BLaER1 (cell line): ENCODE results near the gene PANX1.
A peak's percentile ranks its signal among the peaks of the same experiment; 100 is the strongest.

Experiments used
- H3K27ac ChIP-seq: shearing (Covaris generic); formaldehyde crosslinking; 2 replicates; pipeline ENCODE4 v1.8.1; 2022
- H3K27me3 ChIP-seq: shearing (Covaris generic); formaldehyde crosslinking; 2 replicates; pipeline ENCODE4 v1.8.1; 2022
- H3K36me3 ChIP-seq: shearing (Covaris generic); formaldehyde crosslinking; 2 replicates; pipeline ENCODE4 v1.8.1; 2022
- H3K4me1 ChIP-seq: shearing (Covaris generic); formaldehyde crosslinking; 2 replicates; pipeline ENCODE4 v1.8.1; 2022
- H3K4me2 ChIP-seq: shearing (Covaris generic); formaldehyde crosslinking; 2 replicates; pipeline ENCODE4 v1.8.1; 2022
- H3K4me3 ChIP-seq: shearing (Covaris generic); formaldehyde crosslinking; 2 replicates; pipeline ENCODE4 v1.8.1; 2022
- H3K9ac ChIP-seq: shearing (Covaris generic); formaldehyde crosslinking; 2 replicates; pipeline ENCODE4 v1.8.1; 2022
- H3K9me3 ChIP-seq: shearing (Covaris generic); formaldehyde crosslinking; 2 replicates; pipeline ENCODE4 v1.8.1; 2022
- H4K20me1 ChIP-seq: shearing (Covaris generic); formaldehyde crosslinking; 2 replicates; pipeline ENCODE4 v1.8.1; 2022
- Cebpa-rat ChIP-seq: shearing (Covaris generic); IDR thresholded peaks from 2 replicates; pipeline ENCODE4 v1.8.1; 2022

PANX1 gene

GRCh38 chr11:94168882-94169281, 40.2 kb downstream of the PANX1 start:
- Histone ChIP-seq H3K36me3 (peaks cover 52% of the 10 kb centered on the region), H4K20me1 (peaks cover 63% of the 10 kb centered on the region), H3K4me1 (peaks cover 22% of the 10 kb centered on the region), H3K9me3 (peaks cover 24% of the 10 kb centered on the region), H3K27ac (no peak overlapping the region), H3K4me2 (no peak overlapping the region), H3K27me3 (no peaks in the 10 kb centered on the region), H3K9ac (no peak overlapping the region), H3K4me3 (no peak overlapping the region)
- no peak for TF ChIP-seq Cebpa-rat

GRCh38 chr11:94169516-94169915, 40.9 kb downstream of the PANX1 start:
- Histone ChIP-seq H3K36me3 (peaks cover 58% of the 10 kb centered on the region), H3K4me2 (no peak overlapping the region), H4K20me1 (peaks cover 70% of the 10 kb centered on the region), H3K4me3 (no peak overlapping the region), H3K27me3 (no peaks in the 10 kb centered on the region), H3K9me3 (peaks cover 22% of the 10 kb centered on the region), H3K27ac (no peak overlapping the region), H3K4me1 (peaks cover 22% of the 10 kb centered on the region), H3K9ac (no peak overlapping the region)
- TF ChIP-seq Cebpa-rat = no peak

GRCh38 chr11:94169930-94170545, 41.4 kb downstream of the PANX1 start:
- peaks cover 62% of the 10 kb centered on the region for H3K36me3 ChIP-seq
- peaks cover 17% of the 10 kb centered on the region for H3K9me3 ChIP-seq
- no peaks in the 10 kb centered on the region for H3K27me3 ChIP-seq
- peaks cover 75% of the 10 kb centered on the region for H4K20me1 ChIP-seq
- no peak overlapping the region for H3K9ac ChIP-seq
- peaks cover 22% of the 10 kb centered on the region for H3K4me1 ChIP-seq
- H3K4me2 ChIP-seq = no peak overlapping the region
- H3K4me3 ChIP-seq = no peak overlapping the region
- no peak overlapping the region for H3K27ac ChIP-seq
- no peak for TF ChIP-seq Cebpa-rat

- no peak overlapping the region for H3K4me3 ChIP-seq
- TF ChIP-seq Cebpa-rat = no peak
- H3K27me3 ChIP-seq = no peaks in the 10 kb centered on the region
- peaks cover 22% of the 10 kb centered on the region for H3K4me1 ChIP-seq
- peaks cover 64% of the 10 kb centered on the region for H3K36me3 ChIP-seq
- H3K27ac ChIP-seq = no peak overlapping the region
- no peak overlapping the region for H3K4me2 ChIP-seq
- no peak overlapping the region for H3K9ac ChIP-seq
- peaks cover 83% of the 10 kb centered on the region for H4K20me1 ChIP-seq
- peaks cover 9% of the 10 kb centered on the region for H3K9me3 ChIP-seq
Measured at GRCh38 chr11:94170953-94171352, 42.3 kb downstream of the PANX1 start.

GRCh38 chr11:94171693-94172440, 43.2 kb downstream of the PANX1 start:
- no peak overlapping the region; the same call in 1 of the 2 replicates for H3K9ac ChIP-seq
- no peaks in the 10 kb centered on the region for H3K9me3 ChIP-seq
- H4K20me1 ChIP-seq = peaks cover 86% of the 10 kb centered on the region
- peaks cover 63% of the 10 kb centered on the region for H3K36me3 ChIP-seq
- peak overlapping the region; percentile 56 for H3K4me2 ChIP-seq
- H3K27me3 ChIP-seq = no peaks in the 10 kb centered on the region
- H3K4me3 ChIP-seq = no peak overlapping the region
- H3K4me1 ChIP-seq = peaks cover 22% of the 10 kb centered on the region
- 0 out of 2 replicates have a peak overlapping the region, but pooled peaks have one; percentile 15 for H3K27ac ChIP-seq
- TF ChIP-seq Cebpa-rat = no peak

- no peaks in the 10 kb centered on the region for H3K27me3 ChIP-seq
- no peak overlapping the region for H3K27ac ChIP-seq
- no peak for TF ChIP-seq Cebpa-rat
- H3K4me2 ChIP-seq = no peak overlapping the region
- peaks cover 73% of the 10 kb centered on the region for H3K36me3 ChIP-seq
- peaks cover 22% of the 10 kb centered on the region for H3K4me1 ChIP-seq
- H3K4me3 ChIP-seq = no peak overlapping the region
- no peak overlapping the region for H3K9ac ChIP-seq
- H3K9me3 ChIP-seq = no peaks in the 10 kb centered on the region
- peaks cover 77% of the 10 kb centered on the region for H4K20me1 ChIP-seq
Measured at GRCh38 chr11:94175535-94175934, 46.9 kb downstream of the PANX1 start.

GRCh38 chr11:94178331-94178730, 49.7 kb downstream of the PANX1 start:
- TF ChIP-seq Cebpa-rat = no peak
- peaks cover 87% of the 10 kb centered on the region for H3K36me3 ChIP-seq

GRCh38 chr11:94179696-94180095, 51.1 kb downstream of the PANX1 start:
- peaks cover 78% of the 10 kb centered on the region for H3K36me3 ChIP-seq
- no peak for TF ChIP-seq Cebpa-rat
- no peak overlapping the region for H3K27ac ChIP-seq
- no peak overlapping the region for H3K4me3 ChIP-seq
- H3K4me1 ChIP-seq = peaks cover 16% of the 10 kb centered on the region
- H3K9ac ChIP-seq = no peak overlapping the region
- no peaks in the 10 kb centered on the region for H3K9me3 ChIP-seq
- no peaks in the 10 kb centered on the region for H3K27me3 ChIP-seq
- H4K20me1 ChIP-seq = peaks cover 36% of the 10 kb centered on the region
- H3K4me2 ChIP-seq = no peak overlapping the region

More at GRCh38 chr11:94178331-94178730, 49.7 kb downstream of the PANX1 start:
- no peaks in the 10 kb centered on the region for H3K9me3 ChIP-seq
- no peak overlapping the region for H3K9ac ChIP-seq
- H3K4me2 ChIP-seq = no peak overlapping the region
- no peak overlapping the region for H3K27ac ChIP-seq
- H4K20me1 ChIP-seq = peaks cover 49% of the 10 kb centered on the region
- H3K27me3 ChIP-seq = no peaks in the 10 kb centered on the region
- H3K4me3 ChIP-seq = no peak overlapping the region
- H3K4me1 ChIP-seq = peaks cover 2% of the 10 kb centered on the region

- H3K27me3 ChIP-seq = no peaks in the 10 kb centered on the region
- no peak for TF ChIP-seq Cebpa-rat
- no peak overlapping the region for H3K4me2 ChIP-seq
- peaks cover 79% of the 10 kb centered on the region for H3K36me3 ChIP-seq
- no peak overlapping the region for H3K27ac ChIP-seq
- H3K4me1 ChIP-seq = peaks cover 25% of the 10 kb centered on the region
- peaks cover 18% of the 10 kb centered on the region for H4K20me1 ChIP-seq
- 0 out of 2 replicates have a peak, but pooled peaks cover 4% of the 10 kb centered on the region for H3K9me3 ChIP-seq
- no peak overlapping the region for H3K4me3 ChIP-seq
- H3K9ac ChIP-seq = no peak overlapping the region
Measured at GRCh38 chr11:94181526-94181925, 52.9 kb downstream of the PANX1 start.

GRCh38 chr11:94181943-94182342, 53.3 kb downstream of the PANX1 start:
- peaks cover 25% of the 10 kb centered on the region for H3K4me1 ChIP-seq
- H3K36me3 ChIP-seq = peaks cover 75% of the 10 kb centered on the region
- H3K9ac ChIP-seq = no peak overlapping the region
- H3K9me3 ChIP-seq = 0 out of 2 replicates have a peak, but pooled peaks cover 4% of the 10 kb centered on the region
- H3K4me2 ChIP-seq = no peak overlapping the region
- H3K4me3 ChIP-seq = no peak overlapping the region
- no peak for TF ChIP-seq Cebpa-rat
- H3K27me3 ChIP-seq = no peaks in the 10 kb centered on the region
- H4K20me1 ChIP-seq = peaks cover 15% of the 10 kb centered on the region
- no peak overlapping the region for H3K27ac ChIP-seq
